GM19395 (cell line): Measurements from ENCODE around the gene POU2AF1.
"Not testable (repeated sequence)": the region's sequence is repeated elsewhere in the genome, so short reads cannot be mapped to it uniquely, and the experiment has no call there.

Experiments used
- ATAC-seq: cut with Tn5 transposase; IDR thresholded peaks from one replicate; pipeline ENCODE4 v1.9.1; 2021; ENCODE audit warnings: mild to moderate bottlenecking, moderate library complexity; ENCODE audit not compliant: unreplicated experiment

The POU2AF1 gene

GRCh38 chr11:111410951-111411350 lies 31.9 kb upstream of the POU2AF1 start:
- ATAC-seq, result no peak

- ATAC-seq, result peak; percentile 71
These were observed 30.8 kb upstream of the POU2AF1 start for GRCh38 chr11:111409915-111410314.

GRCh38 chr11:111408789-111409727 lies 30.0 kb upstream of the POU2AF1 start:
- peak; percentile 49 for ATAC-seq

- no peak for ATAC-seq
These were observed 28.6 kb upstream of the POU2AF1 start for GRCh38 chr11:111407652-111408051.

GRCh38 chr11:111406589-111406988 lies 27.5 kb upstream of the POU2AF1 start:
- ATAC-seq, result no peak

GRCh38 chr11:111406091-111406490 lies 27.0 kb upstream of the POU2AF1 start:
- ATAC-seq, result no peak

- no peak for ATAC-seq
These were observed 26.5 kb upstream of the POU2AF1 start for GRCh38 chr11:111405551-111405950.

GRCh38 chr11:111403051-111403726 lies 24.1 kb upstream of the POU2AF1 start:
- ATAC-seq, result no peak

GRCh38 chr11:111402411-111402810 lies 23.3 kb upstream of the POU2AF1 start:
- no peak for ATAC-seq

- not testable (repeated sequence) for ATAC-seq
These were observed 22.9 kb upstream of the POU2AF1 start for GRCh38 chr11:111401957-111402356.

GRCh38 chr11:111400595-111400994 lies 21.5 kb upstream of the POU2AF1 start:
- ATAC-seq, result no peak

- peak; percentile 48 for ATAC-seq
These were observed 20.3 kb upstream of the POU2AF1 start for GRCh38 chr11:111399187-111400031.

GRCh38 chr11:111397034-111397433 lies 18.0 kb upstream of the POU2AF1 start:
- ATAC-seq, result no peak

GRCh38 chr11:111395749-111396148 lies 16.7 kb upstream of the POU2AF1 start:
- no peak for ATAC-seq

GRCh38 chr11:111395081-111395480 lies 16.0 kb upstream of the POU2AF1 start:
- no peak for ATAC-seq

GRCh38 chr11:111394147-111394546 lies 15.1 kb upstream of the POU2AF1 start:
- ATAC-seq, result peak; percentile 38

GRCh38 chr11:111393585-111393984 lies 14.5 kb upstream of the POU2AF1 start:
- no peak for ATAC-seq

- no peak for ATAC-seq
These were observed 14.0 kb upstream of the POU2AF1 start for GRCh38 chr11:111393096-111393495.

- ATAC-seq, result no peak
These were observed 13.5 kb upstream of the POU2AF1 start for GRCh38 chr11:111392552-111392951.

GRCh38 chr11:111391328-111392124 lies 12.5 kb upstream of the POU2AF1 start:
- peak; percentile 61 for ATAC-seq
